CD14-positive monocyte (primary cell): ENCODE results near the gene CPN2. TPM values are rescaled to one million over a fixed set of nuclear protein-coding genes. Genes with fewer than 3 reads are reported as not detected.

Experiments used
- DNase-seq, 3 donors: peaks; one replicate each; pipeline ENCODE4 v3.0.0-alpha.2; 2011 to 2022
- H2AFZ ChIP-seq: 2 replicates; pipeline ENCODE4 v1.6.0; 2012; ENCODE audit warnings: mild to moderate bottlenecking, low read depth, low read length, inconsistent platforms; ENCODE audit not compliant: insufficient read depth, poor library complexity, severe bottlenecking
- H3K27ac ChIP-seq, 2 donors: 1 replicate in 1 of 2; 2 replicates in 1 of 2; pipeline ENCODE4 v1.5.1; 2012 to 2013; ENCODE audit warnings: low read length in 2 of 2, control low read depth in 1 of 2, inconsistent platforms in 1 of 2, low read depth in 1 of 2, mild to moderate bottlenecking in 1 of 2
- H3K27me3 ChIP-seq, 2 donors: one replicate each; pipeline versions ENCODE4 v1.6.0 to v1.6.1; 2011 to 2013; ENCODE audit warnings: low read length in 2 of 2; ENCODE audit not compliant: control insufficient read depth in 2 of 2, insufficient read depth in 2 of 2
- H3K36me3 ChIP-seq, 2 donors: replicated peaks in 1 of 2; 1 replicate in 1 of 2; 2 replicates in 1 of 2; pipeline versions ENCODE4 v1.5.1 to v1.6.1; 2012 to 2013; ENCODE audit warnings: low read length in 2 of 2, control low read depth in 1 of 2, inconsistent platforms in 1 of 2, mild to moderate bottlenecking in 1 of 2; ENCODE audit not compliant: insufficient read depth in 2 of 2, control insufficient read depth in 1 of 2
- H3K4me1 ChIP-seq, 2 donors: 1 replicate in 1 of 2; 2 replicates in 1 of 2; pipeline versions ENCODE4 v1.5.1 to v1.6.1; 2012 to 2013; ENCODE audit warnings: low read length in 2 of 2, control low read depth in 1 of 2, inconsistent platforms in 1 of 2, mild to moderate bottlenecking in 1 of 2, moderate library complexity in 1 of 2; ENCODE audit not compliant: insufficient read depth in 2 of 2, control insufficient read depth in 1 of 2
- H3K4me2 ChIP-seq: replicated peaks from 2 replicates; pipeline ENCODE3; 2012; ENCODE audit warnings: low read length, moderate library complexity, mild to moderate bottlenecking; ENCODE audit not compliant: poor library complexity, severe bottlenecking; ENCODE audit errors: extremely low read depth
- H3K4me3 ChIP-seq, 3 experiments: fragments of 200-600 bp in 1 of 3; sonication (generic) in 1 of 3; replicated peaks in 1 of 3; 1 replicate in 2 of 3; 2 replicates in 1 of 3; pipeline ENCODE4 v1.5.1; 2011 to 2013; ENCODE audit warnings: low read length in 3 of 3, mild to moderate bottlenecking in 3 of 3, control low read depth in 2 of 3, low read depth in 2 of 3, inconsistent platforms in 1 of 3, moderate library complexity in 1 of 3
- H3K79me2 ChIP-seq: 2 replicates; pipeline ENCODE4 v1.6.0; 2012; ENCODE audit warnings: mild to moderate bottlenecking, control low read depth, inconsistent platforms, low read length, moderate library complexity; ENCODE audit not compliant: insufficient read depth
- H3K9ac ChIP-seq: 2 replicates; pipeline ENCODE4 v1.6.0; 2017; ENCODE audit warnings: low read length, mild to moderate bottlenecking; ENCODE audit not compliant: insufficient read depth, poor library complexity, severe bottlenecking
- H3K9me3 ChIP-seq, 2 donors: replicated peaks in 1 of 2; 1 replicate in 1 of 2; 2 replicates in 1 of 2; pipeline versions ENCODE4 v1.5.1 to v1.6.1; 2012 to 2013; ENCODE audit warnings: low read length in 2 of 2, control low read depth in 1 of 2; ENCODE audit not compliant: control insufficient read depth in 1 of 2, insufficient read depth in 1 of 2
- H4K20me1 ChIP-seq: 2 replicates; pipeline ENCODE4 v1.6.0; 2012; ENCODE audit warnings: mild to moderate bottlenecking, low read length, control low read depth, moderate library complexity; ENCODE audit not compliant: insufficient read depth
- H3K27ac Mint-ChIP-seq, 7 donors: one replicate each; pipeline ENCODE4 v1.8.0; 2020; ENCODE audit warnings: mild to moderate bottlenecking in 7 of 7, mixed read lengths in 7 of 7, moderate library complexity in 6 of 7, inconsistent platforms in 2 of 7
- H3K27me3 Mint-ChIP-seq, 3 donors: one replicate each; pipeline ENCODE4 v1.8.0; 2021 to 2022; ENCODE audit warnings: low read depth in 3 of 3, mild to moderate bottlenecking in 3 of 3, mixed read lengths in 3 of 3, moderate library complexity in 3 of 3, inconsistent platforms in 1 of 3
- H3K36me3 Mint-ChIP-seq, 2 donors: one replicate each; pipeline ENCODE4 v1.8.0; 2020; ENCODE audit warnings: mixed read lengths in 2 of 2, inconsistent platforms in 1 of 2, mild to moderate bottlenecking in 1 of 2
- H3K4me1 Mint-ChIP-seq: one replicate; pipeline ENCODE4 v1.8.0; 2020; ENCODE audit warnings: mild to moderate bottlenecking, mixed read lengths
- H3K4me3 Mint-ChIP-seq, 2 donors: one replicate each; pipeline ENCODE4 v1.8.0; 2020; ENCODE audit warnings: mild to moderate bottlenecking in 2 of 2, mixed read lengths in 2 of 2, moderate library complexity in 1 of 2
- H3K9me3 Mint-ChIP-seq, 7 donors: one replicate each; pipeline ENCODE4 v1.8.0; 2020 to 2022; ENCODE audit warnings: mixed read lengths in 7 of 7, mild to moderate bottlenecking in 6 of 7, moderate library complexity in 6 of 7, inconsistent platforms in 2 of 7
- WGBS: methylation state at CpG from one replicate; pipeline ENCODE4 v1.1.5; 2013; ENCODE audit warnings: missing lambda C conversion rate; ENCODE audit not compliant: insufficient coverage; 5-methylcytosine and 5-hydroxymethylcytosine counted together
- intact Hi-C, 2 donors: fragments of 100-400 bp; cut with micrococcal nuclease; formaldehyde crosslinking; loops; one replicate each; pipeline versions ENCODE4 v1.15.0 to v1.15.1; 2023
- polyA plus RNA-seq, 3 donors: library from polyadenylated mRNA; depleted of rRNA in 1 of 3; unstranded in 2 of 3; stranded (reverse) in 1 of 3; fragments of 300-500 nt in 2 of 3; fragments of >200 nt in 1 of 3; fragmentation: Illumina TruSeq in 2 of 3; gene quantifications; 1 replicate in 2 of 3; 2 replicates in 1 of 3; pipeline ENCODE4 v1.2.3, GENCODE V29; 2012 to 2021
- TF ChIP-seq, protein P1 (sequence below): fragments of 200-600 bp; IDR thresholded peaks from one replicate; pipeline ENCODE4 v1.8.0; 2022; ENCODE audit warnings: antibody characterized with exemption, mild to moderate bottlenecking

The CPN2 gene
- polyA plus RNA-seq, 3 donors = not detected

DNA sequence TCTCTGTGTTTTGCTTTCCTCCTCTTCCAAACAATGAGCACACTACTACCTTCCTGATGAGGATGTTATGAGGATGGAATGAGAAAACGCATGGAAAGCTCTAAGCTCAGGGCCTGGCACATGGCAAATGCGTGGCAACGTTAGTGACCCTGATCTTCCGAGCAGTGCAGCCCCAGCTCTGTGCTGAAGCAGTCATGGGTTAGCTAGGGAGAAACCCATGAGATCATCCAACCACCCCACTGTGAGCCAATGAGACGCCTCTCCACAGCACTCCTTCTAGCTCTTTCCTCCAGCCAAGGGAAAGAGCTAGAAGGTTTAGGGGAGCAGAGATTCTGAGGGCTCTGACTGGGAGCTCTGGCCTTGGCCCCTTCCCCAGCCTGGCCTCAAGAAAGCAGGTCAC lies 4.5 kb downstream of the CPN2 start:
- intact Hi-C loops = no loop called here
- TF ChIP-seq, protein P1, sequence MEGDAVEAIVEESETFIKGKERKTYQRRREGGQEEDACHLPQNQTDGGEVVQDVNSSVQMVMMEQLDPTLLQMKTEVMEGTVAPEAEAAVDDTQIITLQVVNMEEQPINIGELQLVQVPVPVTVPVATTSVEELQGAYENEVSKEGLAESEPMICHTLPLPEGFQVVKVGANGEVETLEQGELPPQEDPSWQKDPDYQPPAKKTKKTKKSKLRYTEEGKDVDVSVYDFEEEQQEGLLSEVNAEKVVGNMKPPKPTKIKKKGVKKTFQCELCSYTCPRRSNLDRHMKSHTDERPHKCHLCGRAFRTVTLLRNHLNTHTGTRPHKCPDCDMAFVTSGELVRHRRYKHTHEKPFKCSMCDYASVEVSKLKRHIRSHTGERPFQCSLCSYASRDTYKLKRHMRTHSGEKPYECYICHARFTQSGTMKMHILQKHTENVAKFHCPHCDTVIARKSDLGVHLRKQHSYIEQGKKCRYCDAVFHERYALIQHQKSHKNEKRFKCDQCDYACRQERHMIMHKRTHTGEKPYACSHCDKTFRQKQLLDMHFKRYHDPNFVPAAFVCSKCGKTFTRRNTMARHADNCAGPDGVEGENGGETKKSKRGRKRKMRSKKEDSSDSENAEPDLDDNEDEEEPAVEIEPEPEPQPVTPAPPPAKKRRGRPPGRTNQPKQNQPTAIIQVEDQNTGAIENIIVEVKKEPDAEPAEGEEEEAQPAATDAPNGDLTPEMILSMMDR = no peak
- no peak overlapping the region for H3K27ac ChIP-seq
- no peak overlapping the region for H3K4me3 Mint-ChIP-seq
- no peak for DNase-seq
- no peaks in the 10 kb centered on the region for H3K79me2 ChIP-seq
- no peaks in the 10 kb centered on the region for H3K36me3 Mint-ChIP-seq
- no peaks in the 10 kb centered on the region for H4K20me1 ChIP-seq
- no peak overlapping the region for H3K9ac ChIP-seq
- H3K4me2 ChIP-seq = no peak overlapping the region
- H3K36me3 ChIP-seq = no peaks in the 10 kb centered on the region
- H3K9me3 ChIP-seq = no peaks in the 10 kb centered on the region
- 88% methylated on average over 3 of the region's 5 CpGs for WGBS
- no peak overlapping the region for H3K27ac Mint-ChIP-seq
- H3K27me3 Mint-ChIP-seq = peaks cover 3 to 14% (median 8%) of the 10 kb centered on the region in 3 donors
- no peak overlapping the region for H2AFZ ChIP-seq
- peaks cover 5% of the 10 kb centered on the region for H3K4me1 Mint-ChIP-seq
- H3K4me3 ChIP-seq = no peak overlapping the region
- no peaks in the 10 kb centered on the region for H3K9me3 Mint-ChIP-seq
- H3K4me1 ChIP-seq = no peaks in the 10 kb centered on the region
- no peaks in the 10 kb centered on the region for H3K27me3 ChIP-seq

GRCh38 chr3:194346035-194346434 lies 5.1 kb downstream of the CPN2 start:
- Mint-ChIP-seq H3K9me3 (no peaks in the 10 kb centered on the region), H3K36me3 (no peaks in the 10 kb centered on the region), H3K4me1 (peaks cover 5% of the 10 kb centered on the region), H3K27me3 (peaks cover 3 to 14% (median 8%) of the 10 kb centered on the region in 3 donors), H3K27ac (no peak overlapping the region), H3K4me3 (no peak overlapping the region)
- Histone ChIP-seq H3K4me1 (no peaks in the 10 kb centered on the region), H3K4me2 (no peak overlapping the region), H3K27me3 (no peaks in the 10 kb centered on the region), H4K20me1 (no peaks in the 10 kb centered on the region), H3K4me3 (no peak overlapping the region), H2AFZ (no peak overlapping the region), H3K9me3 (no peaks in the 10 kb centered on the region), H3K79me2 (no peaks in the 10 kb centered on the region), H3K36me3 (no peaks in the 10 kb centered on the region), H3K27ac (no peak overlapping the region), H3K9ac (no peak overlapping the region)
- WGBS = 86% methylated on average over 7 of the region's 9 CpGs
- TF ChIP-seq, protein P1 = no peak
- intact Hi-C loops = no loop called here
- no peak for DNase-seq
